ENCODE results near the gene LYST.

DNA sequence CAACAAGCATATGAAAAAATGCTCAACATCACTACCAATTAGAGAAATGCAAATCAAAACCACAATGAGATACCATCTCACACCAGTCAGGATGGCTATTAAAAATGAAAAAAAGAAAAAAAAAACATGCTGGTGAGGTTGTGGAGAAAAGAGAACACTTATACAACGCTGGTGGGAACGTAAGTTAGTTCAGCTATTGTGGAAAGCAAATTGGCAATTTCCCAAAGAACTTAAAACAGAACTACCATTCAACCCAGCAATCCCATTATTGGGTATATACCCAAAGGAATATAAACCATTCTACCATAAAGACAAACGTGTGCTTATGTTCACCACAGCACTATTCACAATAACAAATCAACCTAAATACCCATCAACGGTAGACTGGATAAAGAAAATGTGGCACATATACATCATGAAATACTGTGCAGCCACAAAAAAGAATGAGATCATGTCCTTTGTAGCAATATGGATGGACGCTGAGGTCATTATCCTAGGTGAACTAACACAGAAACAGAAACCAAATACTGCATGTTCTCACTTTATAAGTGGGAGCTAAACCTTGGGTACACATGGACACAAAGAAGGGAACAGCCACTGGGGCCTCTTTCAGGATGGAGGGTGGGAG, 49.5 kb downstream of the LYST start:
- TF ChIP-seq POLR2AphosphoS5 (IDR thresholded peaks at IDR 0.05) = no peak
- TF ChIP-seq, protein P1, sequence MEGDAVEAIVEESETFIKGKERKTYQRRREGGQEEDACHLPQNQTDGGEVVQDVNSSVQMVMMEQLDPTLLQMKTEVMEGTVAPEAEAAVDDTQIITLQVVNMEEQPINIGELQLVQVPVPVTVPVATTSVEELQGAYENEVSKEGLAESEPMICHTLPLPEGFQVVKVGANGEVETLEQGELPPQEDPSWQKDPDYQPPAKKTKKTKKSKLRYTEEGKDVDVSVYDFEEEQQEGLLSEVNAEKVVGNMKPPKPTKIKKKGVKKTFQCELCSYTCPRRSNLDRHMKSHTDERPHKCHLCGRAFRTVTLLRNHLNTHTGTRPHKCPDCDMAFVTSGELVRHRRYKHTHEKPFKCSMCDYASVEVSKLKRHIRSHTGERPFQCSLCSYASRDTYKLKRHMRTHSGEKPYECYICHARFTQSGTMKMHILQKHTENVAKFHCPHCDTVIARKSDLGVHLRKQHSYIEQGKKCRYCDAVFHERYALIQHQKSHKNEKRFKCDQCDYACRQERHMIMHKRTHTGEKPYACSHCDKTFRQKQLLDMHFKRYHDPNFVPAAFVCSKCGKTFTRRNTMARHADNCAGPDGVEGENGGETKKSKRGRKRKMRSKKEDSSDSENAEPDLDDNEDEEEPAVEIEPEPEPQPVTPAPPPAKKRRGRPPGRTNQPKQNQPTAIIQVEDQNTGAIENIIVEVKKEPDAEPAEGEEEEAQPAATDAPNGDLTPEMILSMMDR (IDR thresholded peaks at IDR 0.05) = no peak
